ENCODE measurements around the gene CALN1.

CALN1 gene

GRCh38 chr7:72321081-72321480 lies 91.1 kb downstream of the CALN1 start:
- H3K79me2 ChIP-seq (ENCODE audit: low read length) = no peaks in the 10 kb centered on the region
- H3K4me3 ChIP-seq (ENCODE audit: low read length) = no peak overlapping the region
- no peak overlapping the region for H2AFZ ChIP-seq (ENCODE audit: low read depth, low read length)
- H3K4me2 ChIP-seq (ENCODE audit: low read length) = no peak overlapping the region
- TF ChIP-seq CTCF (IDR thresholded peaks at IDR 0.05; ENCODE audit: low read depth, low read length) (no peak), EZH2phosphoT487 (IDR thresholded peaks at IDR 0.05; ENCODE audit: low read depth) (no peak)
- H4K20me1 ChIP-seq (ENCODE audit: insufficient read depth, low read length) = no peaks in the 10 kb centered on the region
- H3K4me1 ChIP-seq (ENCODE audit: low read length) = no peaks in the 10 kb centered on the region
- H3K9me3 ChIP-seq (ENCODE audit: insufficient read depth, low read length) = no peaks in the 10 kb centered on the region
- no peaks in the 10 kb centered on the region for H3K36me3 ChIP-seq (replicated peaks; ENCODE audit: low read depth, low read length)
- no peak overlapping the region for H3K27ac ChIP-seq (ENCODE audit: low read length)
- H3K27me3 ChIP-seq (ENCODE audit: low read depth, low read length) = no peaks in the 10 kb centered on the region
- no peak overlapping the region for H3K9ac ChIP-seq (ENCODE audit: low read length)

GRCh38 chr7:72317341-72317740 lies 94.8 kb downstream of the CALN1 start:
- H3K4me1 ChIP-seq (ENCODE audit: low read length) = no peaks in the 10 kb centered on the region
- H3K4me2 ChIP-seq (ENCODE audit: low read length) = no peak overlapping the region
- H3K36me3 ChIP-seq (replicated peaks; ENCODE audit: low read depth, low read length) = no peaks in the 10 kb centered on the region
- H3K9ac ChIP-seq (ENCODE audit: low read length) = no peak overlapping the region
- no peak overlapping the region for H3K4me3 ChIP-seq (ENCODE audit: low read length)
- H3K27me3 ChIP-seq (ENCODE audit: low read depth, low read length) = no peaks in the 10 kb centered on the region
- H3K9me3 ChIP-seq (ENCODE audit: insufficient read depth, low read length) = no peaks in the 10 kb centered on the region
- H3K27ac ChIP-seq (ENCODE audit: low read length) = no peak overlapping the region
- TF ChIP-seq CTCF (IDR thresholded peaks at IDR 0.05; ENCODE audit: low read depth, low read length) = no peak
- no peak for TF ChIP-seq EZH2phosphoT487 (IDR thresholded peaks at IDR 0.05; ENCODE audit: low read depth)
- no peaks in the 10 kb centered on the region for H4K20me1 ChIP-seq (ENCODE audit: insufficient read depth, low read length)
- H3K79me2 ChIP-seq (ENCODE audit: low read length) = no peaks in the 10 kb centered on the region
- H2AFZ ChIP-seq (ENCODE audit: low read depth, low read length) = no peak overlapping the region

- Histone ChIP-seq H3K4me3 (ENCODE audit: low read length) (no peak overlapping the region), H3K4me1 (ENCODE audit: low read length) (no peaks in the 10 kb centered on the region), H3K27me3 (ENCODE audit: low read depth, low read length) (no peaks in the 10 kb centered on the region), H2AFZ (ENCODE audit: low read depth, low read length) (no peak overlapping the region), H3K79me2 (ENCODE audit: low read length) (no peaks in the 10 kb centered on the region), H3K36me3 (replicated peaks; ENCODE audit: low read depth, low read length) (no peaks in the 10 kb centered on the region), H3K9me3 (ENCODE audit: insufficient read depth, low read length) (no peaks in the 10 kb centered on the region), H4K20me1 (ENCODE audit: insufficient read depth, low read length) (no peaks in the 10 kb centered on the region), H3K9ac (ENCODE audit: low read length) (no peak overlapping the region), H3K27ac (ENCODE audit: low read length) (no peak overlapping the region), H3K4me2 (ENCODE audit: low read length) (no peak overlapping the region)
- no peak for TF ChIP-seq CTCF (IDR thresholded peaks at IDR 0.05; ENCODE audit: low read depth, low read length)
- no peak for TF ChIP-seq EZH2phosphoT487 (IDR thresholded peaks at IDR 0.05; ENCODE audit: low read depth)
Observed at GRCh38 chr7:72316148-72316547, 96.0 kb downstream of the CALN1 start.

GRCh38 chr7:72313906-72314305 lies 98.2 kb downstream of the CALN1 start:
- Histone ChIP-seq H2AFZ (ENCODE audit: low read depth, low read length) (no peak overlapping the region), H3K9ac (ENCODE audit: low read length) (no peak overlapping the region), H3K4me2 (ENCODE audit: low read length) (no peak overlapping the region), H3K4me1 (ENCODE audit: low read length) (no peaks in the 10 kb centered on the region), H4K20me1 (ENCODE audit: insufficient read depth, low read length) (no peaks in the 10 kb centered on the region), H3K27me3 (ENCODE audit: low read depth, low read length) (no peaks in the 10 kb centered on the region), H3K79me2 (ENCODE audit: low read length) (no peaks in the 10 kb centered on the region), H3K9me3 (ENCODE audit: insufficient read depth, low read length) (no peaks in the 10 kb centered on the region), H3K27ac (ENCODE audit: low read length) (no peak overlapping the region), H3K36me3 (replicated peaks; ENCODE audit: low read depth, low read length) (no peaks in the 10 kb centered on the region), H3K4me3 (ENCODE audit: low read length) (no peak overlapping the region)
- TF ChIP-seq EZH2phosphoT487 (IDR thresholded peaks at IDR 0.05; ENCODE audit: low read depth) = no peak

- Histone ChIP-seq H3K9me3 (ENCODE audit: insufficient read depth, low read length) (no peaks in the 10 kb centered on the region), H3K36me3 (replicated peaks; ENCODE audit: low read depth, low read length) (no peaks in the 10 kb centered on the region), H3K27me3 (ENCODE audit: low read depth, low read length) (no peaks in the 10 kb centered on the region), H3K4me1 (ENCODE audit: low read length) (no peaks in the 10 kb centered on the region), H4K20me1 (ENCODE audit: insufficient read depth, low read length) (no peaks in the 10 kb centered on the region), H3K4me3 (ENCODE audit: low read length) (no peak overlapping the region), H3K9ac (ENCODE audit: low read length) (no peak overlapping the region), H3K27ac (ENCODE audit: low read length) (no peak overlapping the region), H3K79me2 (ENCODE audit: low read length) (no peaks in the 10 kb centered on the region), H2AFZ (ENCODE audit: low read depth, low read length) (no peak overlapping the region), H3K4me2 (ENCODE audit: low read length) (no peak overlapping the region)
- TF ChIP-seq EZH2phosphoT487 (IDR thresholded peaks at IDR 0.05; ENCODE audit: low read depth) = no peak
- no peak for TF ChIP-seq CTCF (IDR thresholded peaks at IDR 0.05; ENCODE audit: low read depth, low read length)
Observed at GRCh38 chr7:72310301-72310700, 101.8 kb downstream of the CALN1 start.
